ENCODE measurements around the gene NCKAP5L.
"Not testable (repeated sequence)": the region's sequence is repeated elsewhere in the genome, so short reads cannot be mapped to it uniquely, and the experiment has no call there.

The NCKAP5L gene

DNA sequence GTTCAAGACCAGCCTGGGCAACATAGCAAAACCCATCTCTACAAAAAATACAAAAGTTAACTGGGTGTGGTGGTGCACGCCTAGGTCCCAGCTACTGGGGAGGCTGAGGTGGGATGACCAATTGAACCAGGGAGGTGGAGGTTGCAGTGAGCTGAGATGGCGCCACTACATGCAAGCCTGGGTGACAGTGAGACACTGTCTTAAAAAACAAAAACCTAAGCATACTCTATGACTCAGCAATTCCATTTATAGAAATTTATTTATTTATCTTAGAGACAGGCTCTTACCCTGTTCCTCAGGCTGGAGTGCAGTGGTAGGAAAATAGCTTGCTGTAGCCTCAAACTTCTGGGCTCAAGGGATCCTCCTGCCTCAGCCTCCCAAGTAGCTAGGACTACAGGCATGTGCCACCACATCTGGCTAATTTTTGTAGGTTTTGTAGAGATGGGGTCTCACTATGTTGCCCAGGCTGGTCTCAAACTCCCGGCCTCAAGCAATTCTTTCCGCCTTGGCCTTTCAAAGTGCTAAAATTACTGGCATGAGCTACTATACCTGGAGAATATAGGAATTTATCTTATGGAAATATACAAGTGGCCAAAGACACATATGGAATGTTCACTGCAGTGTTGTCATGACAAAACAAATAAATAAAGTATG, 43.3 kb downstream of the NCKAP5L start:
- H3K36me3 ChIP-seq (ENCODE audit: insufficient read depth, insufficient read length, low read length): peaks cover 6% of the 10 kb centered on the region
- no peaks in the 10 kb centered on the region for H3K4me1 ChIP-seq (ENCODE audit: insufficient read depth, insufficient read length)
- peaks cover 7% of the 10 kb centered on the region for H3K9me3 ChIP-seq (ENCODE audit: insufficient read depth, low read length)
- H3K4me3 ChIP-seq (ENCODE audit: insufficient read length, low read depth): no peak overlapping the region
- peaks cover 4% of the 10 kb centered on the region for H3K27me3 ChIP-seq (ENCODE audit: insufficient read depth, insufficient read length)
- no peak for TF ChIP-seq YY1 (IDR thresholded peaks at IDR 0.05; ENCODE audit: insufficient read depth, insufficient read length)
- TF ChIP-seq SUZ12 (IDR thresholded peaks at IDR 0.05; ENCODE audit: extremely low read depth, insufficient read depth, insufficient read length): no peak
- no peak for TF ChIP-seq ZNF274 (IDR thresholded peaks at IDR 0.05; ENCODE audit: low read depth, low read length)
- no peak overlapping the region for H3K9ac ChIP-seq (ENCODE audit: insufficient read length, low read depth)
- no peak for DNase-seq (ENCODE audit: low read depth, low spot score)

DNA sequence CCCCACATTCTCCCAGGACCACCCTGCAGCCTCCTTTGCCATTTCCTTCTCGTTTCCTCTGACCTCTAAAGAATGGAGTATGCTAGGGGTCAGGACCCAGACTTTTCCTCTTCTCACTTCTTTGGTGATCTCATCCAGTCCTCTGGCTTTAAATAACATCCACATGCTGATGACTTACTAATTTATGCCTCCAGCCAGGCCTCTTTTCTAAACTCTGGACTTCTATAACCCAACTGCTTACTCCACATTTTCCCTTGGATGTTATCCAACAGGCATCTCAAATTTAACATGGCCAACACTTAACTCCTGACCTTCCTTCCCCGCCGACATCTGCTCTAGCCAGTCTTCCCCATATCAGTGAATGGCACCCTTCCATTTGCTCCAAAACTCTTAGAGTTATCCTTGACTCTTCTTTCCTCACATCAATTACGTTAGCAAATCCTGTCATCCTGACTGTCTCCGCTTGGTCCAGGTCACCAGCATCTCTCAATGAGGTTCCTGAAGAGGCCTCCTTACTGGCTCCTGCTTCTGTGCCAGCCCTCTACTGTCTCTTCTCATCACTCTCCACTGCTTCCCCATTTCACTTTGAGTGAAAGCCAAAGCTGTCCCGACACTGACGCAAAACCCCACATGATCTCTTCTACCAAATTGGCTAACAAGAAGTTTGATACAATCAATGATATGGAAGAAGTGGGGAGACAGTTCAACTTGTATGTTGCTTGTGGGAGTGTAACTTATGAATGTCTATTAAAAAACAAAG, 44.1 kb downstream of the NCKAP5L start:
- H3K36me3 ChIP-seq (ENCODE audit: insufficient read depth, insufficient read length, low read length): no peaks in the 10 kb centered on the region
- no peak for DNase-seq (ENCODE audit: low read depth, low spot score)
- H3K4me1 ChIP-seq (ENCODE audit: insufficient read depth, insufficient read length): no peaks in the 10 kb centered on the region
- peaks cover 4% of the 10 kb centered on the region for H3K27me3 ChIP-seq (ENCODE audit: insufficient read depth, insufficient read length)
- peaks cover 7% of the 10 kb centered on the region for H3K9me3 ChIP-seq (ENCODE audit: insufficient read depth, low read length)
- no peak for TF ChIP-seq SUZ12 (IDR thresholded peaks at IDR 0.05; ENCODE audit: extremely low read depth, insufficient read depth, insufficient read length)
- no peak for TF ChIP-seq ZNF274 (IDR thresholded peaks at IDR 0.05; ENCODE audit: low read depth, low read length)
- TF ChIP-seq YY1 (IDR thresholded peaks at IDR 0.05; ENCODE audit: insufficient read depth, insufficient read length): no peak
- no peak overlapping the region for H3K4me3 ChIP-seq (ENCODE audit: insufficient read length, low read depth)
- H3K9ac ChIP-seq (ENCODE audit: insufficient read length, low read depth): no peak overlapping the region

- H3K36me3 ChIP-seq (ENCODE audit: insufficient read depth, insufficient read length, low read length); H3K9ac ChIP-seq (ENCODE audit: insufficient read length, low read depth); H3K27me3 ChIP-seq (ENCODE audit: insufficient read depth, insufficient read length); H3K9me3 ChIP-seq (ENCODE audit: insufficient read depth, low read length); H3K4me3 ChIP-seq (ENCODE audit: insufficient read length, low read depth); H3K4me1 ChIP-seq (ENCODE audit: insufficient read depth, insufficient read length); DNase-seq (ENCODE audit: low read depth, low spot score): not testable (repeated sequence)
Observed at GRCh38 chr12:49780914-49781313, 47.3 kb downstream of the NCKAP5L start.

DNA sequence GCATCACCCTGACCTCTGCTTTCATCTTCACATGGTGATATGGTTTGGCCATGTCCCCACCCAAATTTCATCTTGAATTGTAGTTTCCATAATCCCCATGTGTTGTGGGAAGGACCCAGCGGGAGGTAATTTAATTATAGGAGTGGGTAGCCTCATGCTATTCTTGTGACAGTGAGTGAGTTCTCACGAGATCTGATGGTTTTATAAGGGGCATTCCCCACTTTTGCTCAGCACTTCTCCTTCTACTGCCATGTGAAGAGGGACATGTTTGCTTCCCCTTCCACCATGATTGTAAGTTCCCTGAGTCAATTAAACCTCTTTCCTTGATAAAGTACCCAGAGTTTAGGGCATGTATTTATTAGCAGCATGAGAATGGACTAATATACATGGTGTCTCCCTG, 48.6 kb downstream of the NCKAP5L start:
- no peak for TF ChIP-seq SUZ12 (IDR thresholded peaks at IDR 0.05; ENCODE audit: extremely low read depth, insufficient read depth, insufficient read length)
- TF ChIP-seq YY1 (IDR thresholded peaks at IDR 0.05; ENCODE audit: insufficient read depth, insufficient read length): no peak
- TF ChIP-seq ZNF274 (IDR thresholded peaks at IDR 0.05; ENCODE audit: low read depth, low read length): no peak
- no peak for DNase-seq (ENCODE audit: low read depth, low spot score)
- Histone ChIP-seq H3K36me3 (ENCODE audit: insufficient read depth, insufficient read length, low read length) (no peaks in the 10 kb centered on the region), H3K9me3 (ENCODE audit: insufficient read depth, low read length) (no peaks in the 10 kb centered on the region), H3K4me3 (ENCODE audit: insufficient read length, low read depth) (no peak overlapping the region), H3K9ac (ENCODE audit: insufficient read length, low read depth) (no peak overlapping the region), H3K4me1 (ENCODE audit: insufficient read depth, insufficient read length) (peaks cover 2% of the 10 kb centered on the region), H3K27me3 (ENCODE audit: insufficient read depth, insufficient read length) (peaks cover 4% of the 10 kb centered on the region)

DNA sequence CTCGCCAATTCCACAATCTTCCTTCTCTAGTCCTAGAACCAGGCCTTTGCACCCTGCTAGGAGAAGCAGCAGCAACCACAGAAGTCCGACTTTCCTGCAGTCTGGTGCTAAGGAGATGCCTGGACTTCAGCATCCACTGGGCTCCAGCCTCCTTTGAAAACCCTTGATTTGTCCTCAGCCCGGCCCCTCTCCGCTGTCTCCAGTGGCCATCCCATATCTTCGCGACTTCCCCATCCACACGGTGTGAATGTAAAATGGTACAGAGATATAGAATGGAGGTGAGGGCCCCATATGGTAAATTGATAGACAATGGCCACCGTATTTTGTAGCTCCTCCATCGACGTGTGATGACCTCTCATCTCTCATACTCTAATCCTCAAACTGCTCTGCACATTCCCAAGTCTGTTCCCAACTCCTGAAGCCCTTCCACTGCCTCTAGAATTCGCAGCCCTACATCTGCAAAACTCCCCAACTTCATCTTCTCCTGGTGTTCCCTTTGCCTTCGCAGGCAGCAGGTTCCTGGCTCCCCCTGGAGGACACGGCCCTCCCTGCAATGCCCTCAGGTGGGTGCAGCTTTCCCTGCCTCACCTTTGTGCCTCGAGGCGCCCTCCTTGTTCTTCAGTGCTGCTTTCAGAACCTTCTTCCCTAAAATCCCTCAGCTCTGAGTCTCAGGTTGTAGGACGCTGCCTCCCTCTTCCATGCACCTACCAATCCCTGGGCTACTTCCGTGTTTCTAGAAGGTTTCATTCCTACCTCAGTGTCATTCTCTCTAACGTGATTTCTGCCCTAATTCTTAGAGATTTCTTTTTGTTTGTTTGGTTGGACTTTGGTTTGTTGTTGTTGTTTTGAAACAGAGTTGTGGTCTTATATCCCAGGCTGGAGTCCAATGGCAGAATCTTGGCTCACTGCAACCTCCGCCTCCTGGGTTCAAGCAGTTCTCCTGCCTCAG, 50.1 kb downstream of the NCKAP5L start:
- peak; percentile 49 for DNase-seq (ENCODE audit: low read depth, low spot score)
- Histone ChIP-seq H3K9me3 (ENCODE audit: insufficient read depth, low read length) (no peaks in the 10 kb centered on the region), H3K9ac (ENCODE audit: insufficient read length, low read depth) (no peak overlapping the region), H3K4me1 (ENCODE audit: insufficient read depth, insufficient read length) (peaks cover 2% of the 10 kb centered on the region), H3K27me3 (ENCODE audit: insufficient read depth, insufficient read length) (peaks cover 4% of the 10 kb centered on the region), H3K36me3 (ENCODE audit: insufficient read depth, insufficient read length, low read length) (no peaks in the 10 kb centered on the region), H3K4me3 (ENCODE audit: insufficient read length, low read depth) (no peak overlapping the region)
- TF ChIP-seq YY1 (IDR thresholded peaks at IDR 0.05; ENCODE audit: insufficient read depth, insufficient read length) (no peak), ZNF274 (IDR thresholded peaks at IDR 0.05; ENCODE audit: low read depth, low read length) (no peak), SUZ12 (IDR thresholded peaks at IDR 0.05; ENCODE audit: extremely low read depth, insufficient read depth, insufficient read length) (no peak)

DNA sequence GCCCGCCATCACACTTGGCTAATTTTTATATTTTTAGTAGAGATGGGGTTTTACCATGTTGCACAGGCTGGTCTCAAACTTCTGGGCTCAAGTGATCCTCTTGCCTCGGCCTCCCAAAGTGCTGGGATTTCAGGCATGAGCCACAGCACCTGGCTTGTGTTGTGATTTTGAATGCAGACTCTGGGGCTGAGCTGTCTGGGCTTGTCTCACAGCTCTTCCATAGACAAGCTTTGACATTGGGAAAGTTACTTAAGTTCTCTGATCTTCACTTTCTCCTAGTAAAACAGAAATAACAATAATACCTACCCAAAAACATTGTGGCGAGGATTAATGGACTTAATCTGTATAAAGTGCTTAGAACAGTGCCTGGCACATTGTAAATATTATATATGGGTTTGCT, 50.9 kb downstream of the NCKAP5L start:
- no peak overlapping the region for H3K9ac ChIP-seq (ENCODE audit: insufficient read length, low read depth)
- TF ChIP-seq SUZ12 (IDR thresholded peaks at IDR 0.05; ENCODE audit: extremely low read depth, insufficient read depth, insufficient read length) (no peak), YY1 (IDR thresholded peaks at IDR 0.05; ENCODE audit: insufficient read depth, insufficient read length) (no peak), ZNF274 (IDR thresholded peaks at IDR 0.05; ENCODE audit: low read depth, low read length) (no peak)
- DNase-seq (ENCODE audit: low read depth, low spot score): no peak
- H3K27me3 ChIP-seq (ENCODE audit: insufficient read depth, insufficient read length): peaks cover 4% of the 10 kb centered on the region
- H3K9me3 ChIP-seq (ENCODE audit: insufficient read depth, low read length): no peaks in the 10 kb centered on the region
- H3K36me3 ChIP-seq (ENCODE audit: insufficient read depth, insufficient read length, low read length): no peaks in the 10 kb centered on the region
- no peak overlapping the region for H3K4me3 ChIP-seq (ENCODE audit: insufficient read length, low read depth)
- H3K4me1 ChIP-seq (ENCODE audit: insufficient read depth, insufficient read length): peaks cover 2% of the 10 kb centered on the region

GRCh38 chr12:49776858-49777257, 51.4 kb downstream of the NCKAP5L start:
- no peak overlapping the region for H3K9ac ChIP-seq (ENCODE audit: insufficient read length, low read depth)
- no peaks in the 10 kb centered on the region for H3K36me3 ChIP-seq (ENCODE audit: insufficient read depth, insufficient read length, low read length)
- no peak for TF ChIP-seq SUZ12 (IDR thresholded peaks at IDR 0.05; ENCODE audit: extremely low read depth, insufficient read depth, insufficient read length)
- no peak for TF ChIP-seq ZNF274 (IDR thresholded peaks at IDR 0.05; ENCODE audit: low read depth, low read length)
- TF ChIP-seq YY1 (IDR thresholded peaks at IDR 0.05; ENCODE audit: insufficient read depth, insufficient read length): no peak
- no peak overlapping the region for H3K4me3 ChIP-seq (ENCODE audit: insufficient read length, low read depth)
- peaks cover 4% of the 10 kb centered on the region for H3K27me3 ChIP-seq (ENCODE audit: insufficient read depth, insufficient read length)
- no peaks in the 10 kb centered on the region for H3K9me3 ChIP-seq (ENCODE audit: insufficient read depth, low read length)
- no peak for DNase-seq (ENCODE audit: low read depth, low spot score)
- peaks cover 2% of the 10 kb centered on the region for H3K4me1 ChIP-seq (ENCODE audit: insufficient read depth, insufficient read length)
